Gastroesophageal sphincter (tissue), 4 donors: Measurements from ENCODE around the gene ZC3H7A. TPM values are rescaled to one million over a fixed set of nuclear protein-coding genes. Genes with fewer than 3 reads are reported as not detected.
"Not testable (repeated sequence)": the region's sequence is repeated elsewhere in the genome, so short reads cannot be mapped to it uniquely, and the experiment has no call there.

ENCODE experiments used
- ATAC-seq: fragments of 150-250 bp; one replicate; pipeline ENCODE4 v1.9.1; 2016; ENCODE audit warnings: mild to moderate bottlenecking, moderate library complexity
- H3K27ac ChIP-seq, 4 donors: fragments of 200-600 bp; sonication (generic) in 3 of 4; 1 replicate in 3 of 4; 2 replicates in 1 of 4; pipeline ENCODE4 v1.5.1; 2016 to 2019
- H3K27me3 ChIP-seq: fragments of 200-600 bp; sonication (generic); one replicate; pipeline ENCODE4 v1.5.1; 2019
- H3K36me3 ChIP-seq, 2 donors: fragments of 200-600 bp; sonication (generic); one replicate each; pipeline ENCODE4 v1.5.1; 2019; ENCODE audit warnings: control low read depth in 1 of 2
- H3K4me1 ChIP-seq, 3 donors: fragments of 200-600 bp; sonication (generic); 1 replicate in 2 of 3; 2 replicates in 1 of 3; pipeline ENCODE4 v1.5.1; 2016 to 2019; ENCODE audit warnings: control low read depth in 2 of 3
- H3K4me3 ChIP-seq, 2 donors: fragments of 200-600 bp; sonication (generic); one replicate each; pipeline ENCODE4 v1.5.1; 2019; ENCODE audit warnings: mild to moderate bottlenecking in 1 of 2, moderate library complexity in 1 of 2
- H3K9me3 ChIP-seq, 3 donors: fragments of 200-600 bp; sonication (generic); one replicate each; pipeline ENCODE4 v1.5.1; 2017 to 2019; ENCODE audit warnings: control low read depth in 2 of 3
- CTCF ChIP-seq, 4 experiments: fragments of 200-600 bp in 2 of 4; fragments of 450-650 bp in 2 of 4; sonication (generic) in 1 of 4; IDR thresholded peaks; one replicate each; pipeline ENCODE4 v1.5.1; 2017 to 2019; ENCODE audit warnings: antibody characterized with exemption in 4 of 4, mild to moderate bottlenecking in 2 of 4, moderate library complexity in 2 of 4
- EP300 ChIP-seq: sonication (generic); formaldehyde crosslinking; IDR thresholded peaks from one replicate; pipeline ENCODE4 v1.6.1; 2017; ENCODE audit warnings: antibody characterized with exemption, mild to moderate bottlenecking
- POLR2A ChIP-seq, 2 donors: fragments of 450-650 bp; IDR thresholded peaks; one replicate each; pipeline ENCODE4 v1.6.1; 2017; ENCODE audit warnings: antibody characterized with exemption in 2 of 2, mild to moderate bottlenecking in 2 of 2, moderate library complexity in 1 of 2
- POLR2AphosphoS5 ChIP-seq: sonication (generic); formaldehyde crosslinking; IDR thresholded peaks from one replicate; pipeline ENCODE4 v1.6.1; 2017; ENCODE audit warnings: antibody characterized with exemption
- WGBS, 2 donors: methylation state at CpG; one replicate each; pipeline ENCODE4 v1.1.5; 2018; ENCODE audit warnings: low coverage in 1 of 2; 5-methylcytosine and 5-hydroxymethylcytosine counted together
- total RNA-seq, 4 donors: library from RNA; depleted of rRNA; stranded (reverse); fragments of >200 nt; gene quantifications; one replicate each; pipeline ENCODE4 v1.1.0, GENCODE V29; 2016

The ZC3H7A gene
- total RNA-seq, 4 donors from 2014 or later: 55.5 to 78.9 (median 68.4) TPM

- Histone ChIP-seq H3K27me3 (no peaks in the 10 kb centered on the region), H3K27ac (no peak overlapping the region), H3K9me3 (no peaks in the 10 kb centered on the region), H3K4me1 (no peaks in the 10 kb centered on the region), H3K36me3 (no peaks in the 10 kb centered on the region), H3K4me3 (no peak overlapping the region)
- no peak for ATAC-seq
- TF ChIP-seq CTCF (IDR thresholded peaks at IDR 0.05) (no peak), EP300 (no peak), POLR2A (IDR thresholded peaks at IDR 0.05) (no peak), POLR2AphosphoS5 (no peak)
- 47 to 78% methylated on average over 1 to 4 of the region's 5 CpGs for WGBS, 2 donors
Measured at GRCh38 chr16:11816123-11816522, 19.1 kb upstream of the ZC3H7A start.

- ATAC-seq, H3K9me3 ChIP-seq, H3K4me3 ChIP-seq, H3K27me3 ChIP-seq, H3K36me3 ChIP-seq, H3K27ac ChIP-seq, H3K4me1 ChIP-seq: not testable (repeated sequence)
- 83 to 87% methylated on average over 3 of the region's 4 CpGs for WGBS, 2 donors
Measured at GRCh38 chr16:11814800-11815199, 17.7 kb upstream of the ZC3H7A start.

GRCh38 chr16:11806721-11807120 lies 9.7 kb upstream of the ZC3H7A start:
- no peaks in the 10 kb centered on the region for H3K36me3 ChIP-seq
- H3K9me3 ChIP-seq: no peaks in the 10 kb centered on the region
- H3K27me3 ChIP-seq: no peaks in the 10 kb centered on the region
- no peak overlapping the region for H3K4me3 ChIP-seq
- TF ChIP-seq EP300 (no peak), CTCF (IDR thresholded peaks at IDR 0.05) (no peak)
- no peak for ATAC-seq
- no peak overlapping the region for H3K27ac ChIP-seq
- 78 to 82% methylated on average over 3 to 8 of the region's 8 CpGs for WGBS, 2 donors
- H3K4me1 ChIP-seq: no peaks in the 10 kb centered on the region

GRCh38 chr16:11805556-11805955 lies 8.5 kb upstream of the ZC3H7A start:
- Histone ChIP-seq H3K9me3 (no peaks in the 10 kb centered on the region), H3K36me3 (no peaks in the 10 kb centered on the region), H3K4me3 (no peak overlapping the region), H3K27ac (no peak overlapping the region), H3K27me3 (no peaks in the 10 kb centered on the region), H3K4me1 (no peaks in the 10 kb centered on the region)
- no peak for TF ChIP-seq POLR2AphosphoS5
- TF ChIP-seq CTCF (IDR thresholded peaks at IDR 0.05): no peak
- no peak for TF ChIP-seq EP300
- TF ChIP-seq POLR2A (IDR thresholded peaks at IDR 0.05): no peak
- 76% methylated on average over 3 of the region's 3 CpGs; no CpG with 5 or more reads in 1 of the 2 donors for WGBS, 2 donors
- no peak for ATAC-seq

- ATAC-seq: no peak
- 100% methylated on average over 1 of the region's 3 CpGs for WGBS, 2 donors
- no peak overlapping the region for H3K27ac ChIP-seq
- H3K27me3 ChIP-seq: no peaks in the 10 kb centered on the region
- TF ChIP-seq POLR2A (IDR thresholded peaks at IDR 0.05): no peak
- TF ChIP-seq EP300: no peak
- no peak for TF ChIP-seq POLR2AphosphoS5
- TF ChIP-seq CTCF (IDR thresholded peaks at IDR 0.05): no peak
- H3K36me3 ChIP-seq: no peaks in the 10 kb centered on the region
- peaks cover 5 to 29% (median 16%) of the 10 kb centered on the region in 3 donors for H3K4me1 ChIP-seq
- H3K4me3 ChIP-seq: no peak overlapping the region
- no peaks in the 10 kb centered on the region for H3K9me3 ChIP-seq
Measured at GRCh38 chr16:11801481-11802021, 4.5 kb upstream of the ZC3H7A start.
